ENCODE data around the gene TAS2R40. TPM values are rescaled to one million over a fixed set of nuclear protein-coding genes. Genes with fewer than 3 reads are reported as not detected.

TAS2R40 gene
- total and polyA plus RNA-seq, 2 donors (not counting 1 experiment from before 2014, with no cell fraction given), result not detected

GRCh38 chr7:143223784-143224183 lies 1.9 kb downstream of the TAS2R40 start:
- Histone ChIP-seq H2AFZ (ENCODE audit: low read length) (no peak overlapping the region), H3K9me3 (ENCODE audit: control insufficient read depth, insufficient read depth, low read depth, low read length) (no peaks in the 10 kb centered on the region), H3K27me3 (ENCODE audit: control insufficient read depth, insufficient read depth, low read length) (peaks cover 10% of the 10 kb centered on the region), H3K9ac (ENCODE audit: insufficient read depth, low read length) (no peak overlapping the region), H3K27ac (ENCODE audit: insufficient read depth, low read length) (no peak overlapping the region), H4K20me1 (ENCODE audit: control insufficient read depth, extremely low read depth, insufficient read depth, low read length) (no peaks in the 10 kb centered on the region), H3K4me3 (replicated peaks in 1 of 4; ENCODE audit: control extremely low read depth in 1 of 4, insufficient read depth in 1 of 4, low read depth in 3 of 4, low read length in 4 of 4) (no peak overlapping the region), H3K4me1 (ENCODE audit: control insufficient read depth, extremely low read depth, insufficient read depth, low read length) (no peaks in the 10 kb centered on the region), H3K36me3 (ENCODE audit: control insufficient read depth, insufficient read depth, low read length) (no peaks in the 10 kb centered on the region), H3K4me2 (ENCODE audit: extremely low read depth, insufficient read depth, low read length) (no peak overlapping the region), H3K79me2 (ENCODE audit: control insufficient read depth, insufficient read depth, low read length) (no peaks in the 10 kb centered on the region)
- DNase-seq (ENCODE audit: low read depth in 2 of 2), result no peak
- TF ChIP-seq EZH2 (IDR thresholded peaks at IDR 0.05; ENCODE audit: low read length, missing control alignments) (no peak), CTCF (conservative IDR thresholded peaks at IDR 0.05 in 1 of 2, IDR thresholded peaks at IDR 0.05 in 1 of 2; ENCODE audit: low read depth in 1 of 2, low read length in 2 of 2) (no peak)

- Histone ChIP-seq H3K36me3 (ENCODE audit: control insufficient read depth, insufficient read depth, low read length) (no peaks in the 10 kb centered on the region), H3K4me3 (replicated peaks in 1 of 4; ENCODE audit: control extremely low read depth in 1 of 4, insufficient read depth in 1 of 4, low read depth in 3 of 4, low read length in 4 of 4) (no peak overlapping the region)
- TF ChIP-seq EZH2 (IDR thresholded peaks at IDR 0.05; ENCODE audit: low read length, missing control alignments), result no peak
- no peak for TF ChIP-seq CTCF (conservative IDR thresholded peaks at IDR 0.05 in 1 of 2, IDR thresholded peaks at IDR 0.05 in 1 of 2; ENCODE audit: low read depth in 1 of 2, low read length in 2 of 2)
These were observed 3.2 kb downstream of the TAS2R40 start for GRCh38 chr7:143225047-143225446.

GRCh38 chr7:143227806-143228205 lies 6.0 kb downstream of the TAS2R40 start:
- Histone ChIP-seq H3K4me3 (replicated peaks in 1 of 4; ENCODE audit: control extremely low read depth in 1 of 4, insufficient read depth in 1 of 4, low read depth in 3 of 4, low read length in 4 of 4) (no peak overlapping the region), H3K4me1 (ENCODE audit: control insufficient read depth, extremely low read depth, insufficient read depth, low read length) (no peaks in the 10 kb centered on the region), H3K9ac (ENCODE audit: insufficient read depth, low read length) (no peak overlapping the region), H4K20me1 (ENCODE audit: control insufficient read depth, extremely low read depth, insufficient read depth, low read length) (no peaks in the 10 kb centered on the region), H3K79me2 (ENCODE audit: control insufficient read depth, insufficient read depth, low read length) (no peaks in the 10 kb centered on the region), H3K27me3 (ENCODE audit: control insufficient read depth, insufficient read depth, low read length) (no peaks in the 10 kb centered on the region), H3K27ac (ENCODE audit: insufficient read depth, low read length) (no peak overlapping the region), H3K4me2 (ENCODE audit: extremely low read depth, insufficient read depth, low read length) (no peak overlapping the region), H2AFZ (ENCODE audit: low read length) (no peak overlapping the region), H3K36me3 (ENCODE audit: control insufficient read depth, insufficient read depth, low read length) (no peaks in the 10 kb centered on the region), H3K9me3 (ENCODE audit: control insufficient read depth, insufficient read depth, low read depth, low read length) (no peaks in the 10 kb centered on the region)
- TF ChIP-seq CTCF (conservative IDR thresholded peaks at IDR 0.05 in 1 of 2, IDR thresholded peaks at IDR 0.05 in 1 of 2; ENCODE audit: low read depth in 1 of 2, low read length in 2 of 2) (no peak), EZH2 (IDR thresholded peaks at IDR 0.05; ENCODE audit: low read length, missing control alignments) (no peak)
- no peak for DNase-seq (ENCODE audit: low read depth in 2 of 2)

More at GRCh38 chr7:143225047-143225446, 3.2 kb downstream of the TAS2R40 start:
- DNase-seq (ENCODE audit: low read depth in 2 of 2), result no peak
- H3K9ac ChIP-seq (ENCODE audit: insufficient read depth, low read length), result no peak overlapping the region
- H2AFZ ChIP-seq (ENCODE audit: low read length), result no peak overlapping the region
- H3K27me3 ChIP-seq (ENCODE audit: control insufficient read depth, insufficient read depth, low read length), result peaks cover 10% of the 10 kb centered on the region
- no peaks in the 10 kb centered on the region for H3K79me2 ChIP-seq (ENCODE audit: control insufficient read depth, insufficient read depth, low read length)
- H3K27ac ChIP-seq (ENCODE audit: insufficient read depth, low read length), result no peak overlapping the region
- no peaks in the 10 kb centered on the region for H3K9me3 ChIP-seq (ENCODE audit: control insufficient read depth, insufficient read depth, low read depth, low read length)
- H3K4me1 ChIP-seq (ENCODE audit: control insufficient read depth, extremely low read depth, insufficient read depth, low read length), result no peaks in the 10 kb centered on the region
- H4K20me1 ChIP-seq (ENCODE audit: control insufficient read depth, extremely low read depth, insufficient read depth, low read length), result no peaks in the 10 kb centered on the region
- H3K4me2 ChIP-seq (ENCODE audit: extremely low read depth, insufficient read depth, low read length), result no peak overlapping the region

All from fibroblast of lung (primary cell).